Superior temporal gyrus (tissue), 1 donor: ENCODE data around the gene CLEC18C.
"Not testable (repeated sequence)": the region's sequence is repeated elsewhere in the genome, so short reads cannot be mapped to it uniquely, and the experiment has no call there.

ENCODE experiments used
- DNase-seq: peaks from one replicate; pipeline ENCODE4 v3.0.0-alpha.2; 2016; ENCODE audit errors: extremely low spot score

CLEC18C gene

DNA sequence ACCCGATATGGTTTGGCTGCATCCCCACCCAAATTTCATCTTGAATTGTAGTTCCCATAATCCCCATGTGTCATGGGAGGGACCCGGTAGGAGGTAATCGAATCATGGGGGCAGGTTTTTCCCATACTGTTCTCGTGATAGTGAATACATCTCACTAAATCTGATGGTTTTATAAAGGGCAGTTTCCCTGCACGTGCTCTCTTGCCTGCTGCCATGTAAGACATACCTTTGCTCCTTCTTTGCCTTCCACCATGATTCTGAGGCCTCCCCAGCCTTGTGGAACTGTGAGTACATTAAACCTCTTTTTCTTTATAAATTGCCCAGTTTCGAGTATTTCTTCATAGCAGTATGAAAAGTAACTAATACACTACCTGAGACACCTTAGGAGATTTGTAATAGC, 32.8 kb downstream of the CLEC18C start:
- DNase-seq: not testable (repeated sequence)

DNA sequence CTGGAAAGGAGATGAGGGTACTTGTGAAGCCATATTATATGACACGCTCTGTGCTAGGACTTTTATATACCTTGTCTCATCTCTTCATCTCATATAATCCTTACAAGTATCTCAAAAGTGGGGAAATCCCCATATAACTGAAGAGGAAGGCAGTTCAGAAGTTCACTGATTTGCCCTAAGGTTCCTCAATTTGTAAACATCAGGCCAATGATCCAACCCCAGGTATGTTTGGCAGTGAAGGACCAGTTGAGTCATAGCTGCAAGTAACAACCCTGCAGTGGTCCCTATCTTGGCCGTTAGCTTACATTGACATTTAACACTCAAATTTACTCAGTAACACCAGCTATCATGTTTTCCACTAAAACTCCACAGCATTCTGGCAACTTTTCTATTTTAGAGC, 45.0 kb downstream of the CLEC18C start:
- DNase-seq: not testable (repeated sequence)

DNA sequence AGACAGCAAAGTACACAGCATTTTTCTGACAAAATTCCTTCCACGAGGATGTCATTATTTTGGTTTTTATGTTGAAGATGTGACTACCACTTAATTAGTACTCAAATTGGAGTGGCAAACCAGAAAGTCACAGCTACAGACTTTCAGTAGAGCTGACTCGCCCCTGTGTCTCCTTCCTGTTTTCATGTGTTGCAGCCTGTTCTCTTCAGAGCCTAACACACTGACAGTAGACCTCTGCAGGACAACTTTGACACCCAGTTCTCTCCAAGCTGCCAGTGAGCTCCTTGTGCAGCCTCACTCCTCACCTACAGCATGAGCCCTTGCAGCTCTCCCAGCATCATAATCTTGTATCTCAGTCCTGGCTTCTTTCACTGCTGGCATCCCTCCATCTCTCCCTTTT, 49.0 kb downstream of the CLEC18C start:
- not testable (repeated sequence) for DNase-seq

DNA sequence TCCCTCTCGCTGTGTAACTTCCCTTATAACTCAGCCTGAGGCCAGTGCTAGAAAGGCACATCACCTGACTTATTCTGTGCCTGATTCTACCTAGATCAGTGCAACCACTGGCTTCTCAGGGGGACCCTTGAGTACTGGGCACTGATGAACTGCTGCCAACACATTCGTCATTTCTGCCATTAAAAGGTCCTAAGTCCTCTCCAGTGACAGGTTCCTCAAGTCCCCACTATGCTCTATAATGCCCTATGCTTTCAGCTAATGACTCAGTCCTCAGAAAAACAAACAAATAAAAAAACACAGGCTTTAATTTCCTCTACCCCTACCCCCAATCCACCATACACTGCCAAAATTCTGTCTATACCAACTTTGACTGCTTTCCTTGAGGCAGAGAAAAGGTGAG, 49.6 kb downstream of the CLEC18C start:
- not testable (repeated sequence) for DNase-seq

DNA sequence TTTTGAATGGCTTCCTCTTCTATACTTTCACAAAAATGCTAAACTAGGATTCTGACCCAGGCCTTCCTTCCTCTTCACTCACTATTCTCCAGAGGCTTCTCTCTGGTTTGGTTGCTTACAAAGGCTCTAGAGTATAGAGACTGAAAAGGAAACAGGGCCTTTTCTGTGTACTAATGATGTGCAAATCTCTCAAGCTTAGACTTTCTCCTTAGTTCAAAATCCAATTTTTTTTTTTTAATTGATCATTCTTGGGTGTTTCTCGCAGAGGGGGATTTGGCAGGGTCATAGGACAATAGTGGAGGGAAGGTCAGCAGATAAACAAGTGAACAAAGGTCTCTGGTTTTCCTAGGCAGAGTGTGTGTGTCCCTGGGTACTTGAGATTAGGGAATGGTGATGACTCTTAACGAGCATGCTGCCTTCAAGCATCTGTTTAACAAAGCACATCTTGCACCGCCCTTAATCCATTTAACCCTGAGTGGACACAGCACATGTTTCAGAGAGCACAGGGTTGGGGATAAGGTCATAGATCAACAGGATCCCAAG, 50.5 kb downstream of the CLEC18C start:
- DNase-seq: not testable (repeated sequence)

DNA sequence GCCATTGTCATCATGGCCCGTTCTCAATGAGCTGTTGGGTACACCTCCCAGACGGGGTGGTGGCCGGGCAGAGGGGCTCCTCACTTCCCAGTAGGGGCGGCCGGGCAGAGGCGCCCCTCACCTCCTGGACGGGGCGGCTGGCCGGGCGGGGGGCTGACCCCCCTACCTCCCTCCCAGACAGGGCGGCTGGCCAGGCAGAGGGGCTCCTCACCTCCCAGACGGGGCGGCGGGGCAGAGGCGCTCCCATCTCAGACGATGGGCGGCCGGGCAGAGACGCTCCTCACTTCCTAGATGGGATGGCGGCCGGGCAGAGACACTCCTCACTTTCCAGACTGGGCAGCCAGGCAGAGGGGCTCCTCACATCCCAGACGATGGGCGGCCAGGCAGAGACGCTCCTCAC, 51.1 kb downstream of the CLEC18C start:
- not testable (repeated sequence) for DNase-seq

DNA sequence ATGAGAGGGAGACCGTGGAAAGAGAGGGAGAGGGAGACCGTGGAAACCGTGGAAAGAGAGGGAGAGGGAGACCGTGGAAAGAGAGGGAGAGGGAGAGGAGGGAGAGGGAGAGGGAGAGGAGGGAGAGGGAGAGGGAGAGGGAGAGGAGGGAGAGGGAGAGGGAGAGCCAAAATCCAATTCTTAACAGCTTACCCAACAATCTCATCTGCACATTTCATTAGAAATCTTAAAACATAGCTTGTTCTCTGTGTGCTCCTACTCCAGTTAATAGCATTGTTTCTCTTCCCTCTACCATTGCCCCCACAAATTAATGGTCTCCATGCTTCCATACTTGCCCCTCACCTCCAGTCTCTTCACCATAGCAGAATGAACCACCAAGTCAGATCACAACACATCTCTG, 51.8 kb downstream of the CLEC18C start:
- DNase-seq: not testable (repeated sequence)

DNA sequence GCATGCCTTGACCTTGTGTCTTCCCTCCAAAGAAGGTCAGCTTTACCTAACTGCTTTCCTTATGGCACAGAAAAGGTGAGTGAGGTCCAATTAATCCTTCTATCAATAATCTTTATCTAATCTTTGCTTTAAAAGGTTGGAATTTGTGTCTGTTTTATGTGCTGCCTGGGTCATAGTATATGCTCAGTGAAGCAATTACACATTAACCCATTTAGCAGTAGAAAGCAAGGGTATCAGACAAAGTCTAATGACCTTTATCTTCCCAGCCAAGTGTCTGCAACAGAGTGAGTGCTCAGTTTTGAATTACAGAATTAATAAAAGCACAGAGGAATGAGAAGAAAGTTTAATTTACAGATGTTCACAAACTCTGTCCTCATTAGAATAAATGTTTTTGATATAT, 52.4 kb downstream of the CLEC18C start:
- DNase-seq: not testable (repeated sequence)

DNA sequence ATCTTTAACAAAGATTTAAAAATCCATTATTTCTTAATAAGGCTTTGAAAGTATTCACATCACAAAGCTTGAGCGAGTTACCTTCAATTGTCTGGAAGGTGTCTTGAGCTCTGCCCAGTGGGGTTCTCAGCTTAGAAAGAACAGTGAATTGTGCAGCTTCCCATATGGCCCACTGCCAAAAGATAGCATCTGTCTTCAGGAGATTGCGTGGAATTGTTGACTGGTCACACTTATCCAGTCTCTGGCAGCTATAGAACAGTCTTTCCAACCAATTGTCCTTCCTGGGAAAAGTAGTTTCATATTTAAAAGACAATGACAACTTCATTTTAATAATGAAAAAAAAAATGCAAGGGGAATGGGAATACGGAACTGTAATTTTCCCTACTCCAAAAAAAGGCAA, 58.2 kb downstream of the CLEC18C start:
- DNase-seq: not testable (repeated sequence)
